Panc1 (cell line): ENCODE data around the gene ACTN3. TPM values are rescaled to one million over a fixed set of nuclear protein-coding genes. Genes with fewer than 3 reads are reported as not detected.

ENCODE experiments used
- ATAC-seq: fragments of 200-7000 bp; cut with Tn5 transposase; 2 replicates; pipeline ENCODE4 v1.9.1; 2020; ENCODE audit warnings: mild to moderate bottlenecking, moderate library complexity
- BruUV-seq: library from RNA; stranded (reverse); fragments of 400-500 nt; replicated peaks from 2 replicates; lab custom pipeline; 2021; lab: Mats Ljungman, UMichigan
- CTCF ChIA-PET: fragments of 300-600 bp; sonication (Branson Sonifier 250); formaldehyde crosslinking; loops from one replicate; lab custom pipeline; 2022; ENCODE audit warnings: antibody characterized with exemption; lab: Charles Lee
- POLR2A ChIA-PET: fragments of 300-600 bp; sonication (Branson Sonifier 250); formaldehyde crosslinking; loops from one replicate; lab custom pipeline; 2022; ENCODE audit warnings: antibody characterized with exemption; lab: Charles Lee
- DNase-seq: peaks from one replicate; pipeline ENCODE4 v3.0.0-alpha.2; 2010; ENCODE audit warnings: low read depth, low spot score
- H3K27ac ChIP-seq: 2 replicates; pipeline ENCODE4 v1.5.1; 2011; ENCODE audit warnings: mild to moderate bottlenecking, low read length, inconsistent platforms
- H3K27me3 ChIP-seq: fragments of 200-500 bp; sonication (Bioruptor generic); 2 replicates; pipeline ENCODE4 v1.6.0; 2014; ENCODE audit warnings: low read length, inconsistent platforms; ENCODE audit not compliant: control insufficient read depth, insufficient read depth
- H3K36me3 ChIP-seq: fragments of 200-500 bp; sonication (Bioruptor generic); 2 replicates; pipeline ENCODE4 v1.5.1; 2014; ENCODE audit warnings: inconsistent platforms, mild to moderate bottlenecking, low read length, moderate library complexity; ENCODE audit not compliant: control insufficient read depth, insufficient read depth
- H3K4me1 ChIP-seq: 2 replicates; pipeline ENCODE4 v1.5.1; 2011; ENCODE audit warnings: inconsistent platforms, mild to moderate bottlenecking, low read length, moderate library complexity; ENCODE audit not compliant: control insufficient read depth, insufficient read depth
- H3K4me3 ChIP-seq, 2 experiments: 2 replicates each; pipeline ENCODE4 v1.5.1; 2011 to 2012; ENCODE audit warnings: low read depth in 2 of 2, low read length in 2 of 2, mild to moderate bottlenecking in 2 of 2, inconsistent platforms in 1 of 2, moderate library complexity in 1 of 2
- H3K9me3 ChIP-seq: fragments of 200-500 bp; sonication (Bioruptor generic); 2 replicates; pipeline ENCODE4 v1.5.1; 2014; ENCODE audit warnings: low read depth, mild to moderate bottlenecking, inconsistent platforms, low read length, moderate library complexity; ENCODE audit not compliant: control insufficient read depth, insufficient read depth
- POLR2AphosphoS5 ChIP-seq: IDR thresholded peaks from 2 replicates; pipeline ENCODE4 v1.6.1; 2012; ENCODE audit warnings: mild to moderate bottlenecking, low read depth, low read length, moderate library complexity
- SIN3A ChIP-seq: IDR thresholded peaks from 2 replicates; pipeline ENCODE4 v1.6.1; 2012; ENCODE audit warnings: low read depth, mild to moderate bottlenecking, low read length, moderate library complexity, borderline replicate concordance; ENCODE audit not compliant: insufficient read depth
- TCF7L2 ChIP-seq: IDR thresholded peaks from 2 replicates; pipeline ENCODE4 v1.6.1; 2011; ENCODE audit warnings: mild to moderate bottlenecking, low read depth, low read length, inconsistent platforms
- in situ Hi-C: cut with HindIII; loops from 2 replicates; pipeline ENCODE4 v1.10.0; 2016; ENCODE audit warnings: low sequenced_read_pairs, low pct_unique_long_range_greater_than_20kb
- intact Hi-C: fragments of 100-400 bp; cut with micrococcal nuclease; formaldehyde crosslinking; loops from one replicate; pipeline ENCODE4 v1.10.0; 2022; ENCODE audit not compliant: unreplicated experiment
- total RNA-seq: library from RNA; stranded (reverse); gene quantifications from one replicate; pipeline ENCODE4 v1.2.1, GENCODE V29; 2021; ENCODE audit not compliant: unreplicated experiment
- TF ChIP-seq, protein P1 (sequence below): fragments of 450-650 bp; IDR thresholded peaks from 2 replicates; pipeline ENCODE4 v1.5.1; 2017; ENCODE audit warnings: mild to moderate bottlenecking
- TF ChIP-seq, protein P2 (sequence below), 2 experiments: IDR thresholded peaks; 2 replicates each; pipeline ENCODE4 v1.6.1; 2011 to 2012; ENCODE audit warnings: low read depth in 2 of 2, control low read depth in 1 of 2, low read length in 1 of 2, mild to moderate bottlenecking in 1 of 2, moderate library complexity in 1 of 2; ENCODE audit not compliant: insufficient read depth in 1 of 2

ACTN3 gene
- total RNA-seq, 1 experiment from 2014 or later, result 0.13 TPM

DNA sequence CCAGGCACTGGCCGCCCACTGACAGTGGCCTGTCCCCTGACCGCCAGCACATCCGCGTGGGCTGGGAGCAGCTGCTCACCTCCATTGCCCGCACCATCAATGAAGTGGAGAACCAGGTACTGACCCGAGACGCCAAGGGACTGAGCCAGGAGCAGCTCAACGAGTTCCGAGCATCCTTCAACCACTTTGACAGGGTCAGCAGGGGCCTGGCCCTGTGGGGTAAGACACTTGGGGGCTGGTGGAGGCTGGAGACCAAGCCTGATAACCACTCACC lies 15.2 kb downstream of the ACTN3 start:
- intact Hi-C loops (no loop called here), in situ Hi-C loops (no loop called here)
- no peak for ATAC-seq
- POLR2A ChIA-PET, result interaction anchor here (0.9 kb wide), 1 partner anchor 16 kb away, joined by 4 read pairs; the partner anchor contains the start of gene ZDHHC24
- no peak overlapping the region for H3K4me3 ChIP-seq
- H3K27me3 ChIP-seq, result no peaks in the 10 kb centered on the region; the same call in 1 of the 2 replicates
- DNase-seq, result no peak
- no peak overlapping the region for H3K27ac ChIP-seq
- TF ChIP-seq POLR2AphosphoS5 (no peak), SIN3A (no peak), TCF7L2 (no peak)
- TF ChIP-seq, protein P1, sequence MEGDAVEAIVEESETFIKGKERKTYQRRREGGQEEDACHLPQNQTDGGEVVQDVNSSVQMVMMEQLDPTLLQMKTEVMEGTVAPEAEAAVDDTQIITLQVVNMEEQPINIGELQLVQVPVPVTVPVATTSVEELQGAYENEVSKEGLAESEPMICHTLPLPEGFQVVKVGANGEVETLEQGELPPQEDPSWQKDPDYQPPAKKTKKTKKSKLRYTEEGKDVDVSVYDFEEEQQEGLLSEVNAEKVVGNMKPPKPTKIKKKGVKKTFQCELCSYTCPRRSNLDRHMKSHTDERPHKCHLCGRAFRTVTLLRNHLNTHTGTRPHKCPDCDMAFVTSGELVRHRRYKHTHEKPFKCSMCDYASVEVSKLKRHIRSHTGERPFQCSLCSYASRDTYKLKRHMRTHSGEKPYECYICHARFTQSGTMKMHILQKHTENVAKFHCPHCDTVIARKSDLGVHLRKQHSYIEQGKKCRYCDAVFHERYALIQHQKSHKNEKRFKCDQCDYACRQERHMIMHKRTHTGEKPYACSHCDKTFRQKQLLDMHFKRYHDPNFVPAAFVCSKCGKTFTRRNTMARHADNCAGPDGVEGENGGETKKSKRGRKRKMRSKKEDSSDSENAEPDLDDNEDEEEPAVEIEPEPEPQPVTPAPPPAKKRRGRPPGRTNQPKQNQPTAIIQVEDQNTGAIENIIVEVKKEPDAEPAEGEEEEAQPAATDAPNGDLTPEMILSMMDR, result no peak
- TF ChIP-seq, protein P2, sequence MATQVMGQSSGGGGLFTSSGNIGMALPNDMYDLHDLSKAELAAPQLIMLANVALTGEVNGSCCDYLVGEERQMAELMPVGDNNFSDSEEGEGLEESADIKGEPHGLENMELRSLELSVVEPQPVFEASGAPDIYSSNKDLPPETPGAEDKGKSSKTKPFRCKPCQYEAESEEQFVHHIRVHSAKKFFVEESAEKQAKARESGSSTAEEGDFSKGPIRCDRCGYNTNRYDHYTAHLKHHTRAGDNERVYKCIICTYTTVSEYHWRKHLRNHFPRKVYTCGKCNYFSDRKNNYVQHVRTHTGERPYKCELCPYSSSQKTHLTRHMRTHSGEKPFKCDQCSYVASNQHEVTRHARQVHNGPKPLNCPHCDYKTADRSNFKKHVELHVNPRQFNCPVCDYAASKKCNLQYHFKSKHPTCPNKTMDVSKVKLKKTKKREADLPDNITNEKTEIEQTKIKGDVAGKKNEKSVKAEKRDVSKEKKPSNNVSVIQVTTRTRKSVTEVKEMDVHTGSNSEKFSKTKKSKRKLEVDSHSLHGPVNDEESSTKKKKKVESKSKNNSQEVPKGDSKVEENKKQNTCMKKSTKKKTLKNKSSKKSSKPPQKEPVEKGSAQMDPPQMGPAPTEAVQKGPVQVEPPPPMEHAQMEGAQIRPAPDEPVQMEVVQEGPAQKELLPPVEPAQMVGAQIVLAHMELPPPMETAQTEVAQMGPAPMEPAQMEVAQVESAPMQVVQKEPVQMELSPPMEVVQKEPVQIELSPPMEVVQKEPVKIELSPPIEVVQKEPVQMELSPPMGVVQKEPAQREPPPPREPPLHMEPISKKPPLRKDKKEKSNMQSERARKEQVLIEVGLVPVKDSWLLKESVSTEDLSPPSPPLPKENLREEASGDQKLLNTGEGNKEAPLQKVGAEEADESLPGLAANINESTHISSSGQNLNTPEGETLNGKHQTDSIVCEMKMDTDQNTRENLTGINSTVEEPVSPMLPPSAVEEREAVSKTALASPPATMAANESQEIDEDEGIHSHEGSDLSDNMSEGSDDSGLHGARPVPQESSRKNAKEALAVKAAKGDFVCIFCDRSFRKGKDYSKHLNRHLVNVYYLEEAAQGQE (IDR thresholded peaks at IDR 0.05; ENCODE audit: insufficient read depth in 1 of 2, low read depth in 2 of 2, low read length in 1 of 2), result no peak
- no TSS peak for BruUV-seq
- CTCF ChIA-PET, result no interaction called here
- H3K9me3 ChIP-seq, result no peaks in the 10 kb centered on the region
- H3K36me3 ChIP-seq, result no peaks in the 10 kb centered on the region
- H3K4me1 ChIP-seq, result no peaks in the 10 kb centered on the region

DNA sequence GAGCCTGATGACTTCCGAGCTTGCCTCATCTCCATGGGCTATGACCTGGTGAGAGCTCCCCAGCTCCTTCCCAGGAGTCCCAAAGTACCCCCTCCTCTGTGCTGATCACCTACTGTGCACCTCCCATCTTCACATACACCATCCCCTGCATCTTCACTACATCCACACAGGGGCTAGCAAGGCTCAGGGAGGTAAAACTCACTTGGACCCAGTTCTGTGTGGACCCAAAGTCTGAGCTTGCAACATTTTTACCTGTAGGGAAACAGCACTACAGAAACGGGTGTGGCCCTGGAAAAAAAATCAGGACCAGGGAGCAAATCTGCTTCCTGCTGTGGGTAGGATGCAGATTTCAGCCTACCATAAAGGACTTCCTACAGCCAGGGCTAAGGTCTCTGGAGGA lies 15.6 kb downstream of the ACTN3 start:
- Histone ChIP-seq H3K36me3 (no peaks in the 10 kb centered on the region), H3K27me3 (no peaks in the 10 kb centered on the region; the same call in 1 of the 2 replicates), H3K4me1 (no peaks in the 10 kb centered on the region), H3K9me3 (no peaks in the 10 kb centered on the region), H3K27ac (no peak overlapping the region), H3K4me3 (no peak overlapping the region)
- ATAC-seq, result no peak
- intact Hi-C loops (no loop called here), in situ Hi-C loops (no loop called here)
- TF ChIP-seq, protein P1, result no peak
- no peak for TF ChIP-seq SIN3A
- TF ChIP-seq TCF7L2, result no peak
- TF ChIP-seq, protein P2 (IDR thresholded peaks at IDR 0.05; ENCODE audit: insufficient read depth in 1 of 2, low read depth in 2 of 2, low read length in 1 of 2), result no peak
- TF ChIP-seq POLR2AphosphoS5, result no peak
- BruUV-seq, result no TSS peak
- CTCF ChIA-PET, result no interaction called here
- POLR2A ChIA-PET, result no interaction called here
- DNase-seq, result no peak
